Kidney epithelial cell (primary cell): Measurements from ENCODE around the gene NEB. TPM values are rescaled to one million over a fixed set of nuclear protein-coding genes. Genes with fewer than 3 reads are reported as not detected.
"Not testable (repeated sequence)": the region's sequence is repeated elsewhere in the genome, so short reads cannot be mapped to it uniquely, and the experiment has no call there.

Experiments used
- DNase-seq: peaks from one replicate; pipeline ENCODE4 v3.0.0-alpha.2; 2010; ENCODE audit warnings: low read depth
- H3K27me3 ChIP-seq: 2 replicates; pipeline ENCODE4 v1.6.0; 2011; ENCODE audit warnings: low read length; ENCODE audit not compliant: control insufficient read depth, insufficient read depth
- H3K36me3 ChIP-seq: 2 replicates; pipeline ENCODE4 v1.5.1; 2011; ENCODE audit warnings: low read length; ENCODE audit not compliant: control insufficient read depth, insufficient read depth
- H3K4me3 ChIP-seq: 2 replicates; pipeline ENCODE4 v1.5.1; 2011; ENCODE audit warnings: low read depth, mild to moderate bottlenecking, control low read depth, low read length
- total RNA-seq: library from RNA; depleted of rRNA; stranded (reverse); fragments of >200 nt; gene quantifications from 2 replicates; pipeline ENCODE4 v1.2.3, GENCODE V29; 2015
- TF ChIP-seq, protein P1 (sequence below): IDR thresholded peaks from 2 replicates; pipeline ENCODE4 v1.5.1; 2011; ENCODE audit warnings: mild to moderate bottlenecking, moderate library complexity, low read length, control low read depth, inconsistent platforms; ENCODE audit not compliant: insufficient read depth, poor library complexity, severe bottlenecking

The NEB gene
- total RNA-seq, 1 donor from 2014 or later, result 0.38 TPM

DNA sequence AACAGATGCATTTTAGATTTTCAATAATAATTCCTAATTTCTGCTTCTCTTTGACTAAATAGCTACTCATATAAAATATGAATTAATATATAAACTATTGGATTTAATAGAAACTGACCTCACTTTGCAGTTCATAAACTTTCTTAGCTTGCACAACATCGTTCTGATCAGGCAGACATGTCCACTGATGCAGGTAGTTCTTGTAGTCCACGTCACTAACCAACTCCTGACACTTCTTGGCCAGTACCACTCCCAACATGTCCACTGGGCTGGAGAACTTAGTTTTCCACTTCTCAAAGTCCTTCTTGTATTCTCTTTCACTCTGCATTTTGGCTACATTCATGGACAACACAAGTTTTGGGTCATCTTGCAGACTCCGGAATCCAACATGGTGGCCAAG, 83.8 kb downstream of the NEB start:
- no peak for DNase-seq
- Histone ChIP-seq H3K27me3 (no peaks in the 10 kb centered on the region), H3K36me3 (no peaks in the 10 kb centered on the region), H3K4me3 (no peak overlapping the region)
- TF ChIP-seq, protein P1, sequence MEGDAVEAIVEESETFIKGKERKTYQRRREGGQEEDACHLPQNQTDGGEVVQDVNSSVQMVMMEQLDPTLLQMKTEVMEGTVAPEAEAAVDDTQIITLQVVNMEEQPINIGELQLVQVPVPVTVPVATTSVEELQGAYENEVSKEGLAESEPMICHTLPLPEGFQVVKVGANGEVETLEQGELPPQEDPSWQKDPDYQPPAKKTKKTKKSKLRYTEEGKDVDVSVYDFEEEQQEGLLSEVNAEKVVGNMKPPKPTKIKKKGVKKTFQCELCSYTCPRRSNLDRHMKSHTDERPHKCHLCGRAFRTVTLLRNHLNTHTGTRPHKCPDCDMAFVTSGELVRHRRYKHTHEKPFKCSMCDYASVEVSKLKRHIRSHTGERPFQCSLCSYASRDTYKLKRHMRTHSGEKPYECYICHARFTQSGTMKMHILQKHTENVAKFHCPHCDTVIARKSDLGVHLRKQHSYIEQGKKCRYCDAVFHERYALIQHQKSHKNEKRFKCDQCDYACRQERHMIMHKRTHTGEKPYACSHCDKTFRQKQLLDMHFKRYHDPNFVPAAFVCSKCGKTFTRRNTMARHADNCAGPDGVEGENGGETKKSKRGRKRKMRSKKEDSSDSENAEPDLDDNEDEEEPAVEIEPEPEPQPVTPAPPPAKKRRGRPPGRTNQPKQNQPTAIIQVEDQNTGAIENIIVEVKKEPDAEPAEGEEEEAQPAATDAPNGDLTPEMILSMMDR, result no peak

DNA sequence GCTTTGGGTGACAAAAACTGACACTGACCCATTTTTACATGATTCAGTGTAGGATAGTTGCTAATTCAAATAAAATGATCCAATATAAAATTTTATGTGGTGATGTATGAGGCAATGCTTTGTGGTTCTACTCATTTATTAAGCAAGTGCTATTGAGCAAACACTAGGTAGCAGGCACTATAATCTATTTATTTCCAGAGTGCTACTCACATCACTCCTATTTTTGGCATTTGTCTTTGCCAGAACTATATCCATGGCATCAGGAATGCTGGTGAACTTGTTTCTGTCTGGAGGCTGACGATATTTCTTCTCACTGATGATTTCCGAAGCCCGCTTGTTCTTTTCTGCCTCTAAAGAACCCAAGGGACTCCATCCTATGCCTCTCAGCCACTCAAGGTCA, 84.3 kb downstream of the NEB start:
- no peak overlapping the region for H3K4me3 ChIP-seq
- no peaks in the 10 kb centered on the region for H3K36me3 ChIP-seq
- H3K27me3 ChIP-seq, result no peaks in the 10 kb centered on the region
- TF ChIP-seq, protein P1, result no peak
- no peak for DNase-seq

GRCh38 chr2:151649400-151649799, 84.9 kb downstream of the NEB start:
- TF ChIP-seq, protein P1, result no peak
- Histone ChIP-seq H3K27me3 (no peaks in the 10 kb centered on the region), H3K36me3 (no peaks in the 10 kb centered on the region), H3K4me3 (no peak overlapping the region)
- no peak for DNase-seq

DNA sequence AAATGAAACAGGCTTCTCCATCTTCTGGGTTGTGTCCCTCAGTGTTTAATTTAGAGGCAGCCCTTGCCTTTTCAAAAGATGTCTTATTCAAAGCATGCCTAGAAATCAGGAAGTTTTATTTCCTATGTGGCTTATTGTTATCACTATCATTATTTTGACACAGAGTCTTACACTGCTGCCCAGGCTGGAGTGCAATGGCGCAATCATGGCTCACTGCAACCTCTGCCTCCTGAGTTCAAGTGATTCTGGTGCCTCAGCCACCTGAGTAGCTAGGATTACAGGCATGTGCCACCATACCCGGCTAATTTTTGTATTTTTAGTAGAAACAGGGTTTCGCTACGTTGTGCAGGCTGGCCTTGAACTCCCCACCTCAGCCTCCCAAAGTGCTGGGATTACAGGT, 87.8 kb downstream of the NEB start:
- H3K27me3 ChIP-seq, H3K36me3 ChIP-seq, DNase-seq, H3K4me3 ChIP-seq: not testable (repeated sequence)

DNA sequence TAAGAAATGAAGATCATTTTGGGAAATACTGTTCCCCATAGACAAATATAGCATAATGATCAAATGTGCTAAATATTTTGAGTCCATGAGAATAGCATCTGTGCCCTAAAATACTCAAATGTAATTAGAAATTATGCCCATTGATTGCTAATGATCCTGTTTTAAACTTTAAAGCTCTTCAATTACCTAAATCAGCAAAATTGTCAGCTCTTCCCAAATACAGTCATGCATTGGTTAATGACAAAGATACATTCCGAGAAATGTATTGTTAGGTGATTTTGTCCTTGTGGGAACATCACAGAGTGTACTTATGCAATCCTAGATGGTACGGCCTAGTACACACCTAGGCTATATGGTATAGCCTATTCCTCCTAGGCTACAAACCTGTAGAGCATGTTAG, 89.7 kb downstream of the NEB start:
- Histone ChIP-seq H3K36me3 (no peaks in the 10 kb centered on the region), H3K27me3 (no peaks in the 10 kb centered on the region), H3K4me3 (no peak overlapping the region)
- no peak for DNase-seq
- TF ChIP-seq, protein P1, result no peak

- not testable (repeated sequence) for DNase-seq, H3K36me3 ChIP-seq, H3K4me3 ChIP-seq, H3K27me3 ChIP-seq
Measured at GRCh38 chr2:151641895-151642294, 92.4 kb downstream of the NEB start.

GRCh38 chr2:151640087-151640486, 94.2 kb downstream of the NEB start:
- H3K4me3 ChIP-seq, result no peak overlapping the region
- TF ChIP-seq, protein P1, result no peak
- H3K27me3 ChIP-seq, result no peaks in the 10 kb centered on the region
- H3K36me3 ChIP-seq, result no peaks in the 10 kb centered on the region
- no peak for DNase-seq
